ENCODE data around the gene SPATA31D1.
"Not testable (repeated sequence)": the region's sequence is repeated elsewhere in the genome, so short reads cannot be mapped to it uniquely, and the experiment has no call there.

The SPATA31D1 gene

GRCh38 chr9:81988472-81988871 lies at the start of gene SPATA31D1:
TSS of gene SPATA31D1 (plus strand) at chr9:81988772. CDS start at chr9:81988819, 47 bp downstream.
- DNase-seq = not testable (repeated sequence)

GRCh38 chr9:81943393-81943792 lies 45.2 kb upstream of the SPATA31D1 start, which contains the start of gene SPATA31D3:
TSS of gene SPATA31D3 (plus strand) at chr9:81943500. CDS start at chr9:81943586, 86 bp downstream.
- DNase-seq = not testable (repeated sequence)

DNA sequence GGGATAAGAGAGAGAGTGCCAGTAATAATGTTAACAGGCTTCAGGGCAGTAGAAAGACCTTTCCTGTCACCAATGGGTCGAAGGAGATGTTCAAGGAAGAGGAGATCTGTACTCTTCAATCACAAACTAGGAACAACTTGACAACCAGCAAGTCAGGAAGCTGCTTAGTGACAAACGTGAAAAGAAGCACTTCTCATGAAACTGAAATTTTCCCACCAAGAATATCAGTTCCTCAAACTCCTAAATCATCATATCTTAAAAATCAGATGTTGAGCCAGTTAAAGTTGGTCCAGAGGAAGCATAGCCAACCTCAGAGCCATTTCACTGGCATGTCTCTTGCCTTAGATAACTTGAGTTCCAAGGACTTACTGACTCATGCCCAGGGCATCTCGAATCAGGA lies 39.9 kb upstream of the SPATA31D1 start:
- not testable (repeated sequence) for DNase-seq

GRCh38 chr9:81953096-81953495 lies 35.5 kb upstream of the SPATA31D1 start:
- DNase-seq = no peak

GRCh38 chr9:81955625-81956024 lies 32.9 kb upstream of the SPATA31D1 start:
- no peak for DNase-seq

- no peak for DNase-seq
Measured at GRCh38 chr9:81964218-81965171, 24.1 kb upstream of the SPATA31D1 start.

- no peak for DNase-seq
Measured at GRCh38 chr9:81968026-81968425, 20.5 kb upstream of the SPATA31D1 start.

DNA sequence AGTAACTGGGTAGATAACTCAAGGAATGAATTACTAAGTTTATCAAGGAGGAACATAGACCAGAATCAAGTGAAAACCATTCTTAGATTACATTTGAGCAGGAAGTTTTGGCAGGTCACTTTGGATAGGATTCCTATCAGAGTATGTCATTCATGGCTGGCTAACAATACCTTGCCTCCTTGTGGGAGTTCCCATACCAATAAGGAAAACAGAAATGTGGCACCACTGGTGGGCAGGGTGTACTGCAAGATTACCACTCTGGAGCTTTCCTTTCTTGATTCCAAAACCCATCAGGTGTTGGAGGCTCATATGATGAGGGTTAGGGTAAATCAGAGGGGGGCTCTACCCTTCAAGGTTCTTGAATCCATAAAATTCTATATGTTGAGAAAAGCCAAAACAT lies 18.6 kb upstream of the SPATA31D1 start:
- no peak for DNase-seq

GRCh38 chr9:81971727-81972126 lies 16.8 kb upstream of the SPATA31D1 start:
- DNase-seq = no peak

- DNase-seq = no peak
Measured at GRCh38 chr9:81974764-81975163, 13.8 kb upstream of the SPATA31D1 start.

GRCh38 chr9:81976351-81976750 lies 12.2 kb upstream of the SPATA31D1 start:
- DNase-seq = no peak

- no peak for DNase-seq
Measured at GRCh38 chr9:81979196-81979595, 9.4 kb upstream of the SPATA31D1 start.

GRCh38 chr9:81980568-81980967 lies 8.0 kb upstream of the SPATA31D1 start:
- no peak for DNase-seq

DNA sequence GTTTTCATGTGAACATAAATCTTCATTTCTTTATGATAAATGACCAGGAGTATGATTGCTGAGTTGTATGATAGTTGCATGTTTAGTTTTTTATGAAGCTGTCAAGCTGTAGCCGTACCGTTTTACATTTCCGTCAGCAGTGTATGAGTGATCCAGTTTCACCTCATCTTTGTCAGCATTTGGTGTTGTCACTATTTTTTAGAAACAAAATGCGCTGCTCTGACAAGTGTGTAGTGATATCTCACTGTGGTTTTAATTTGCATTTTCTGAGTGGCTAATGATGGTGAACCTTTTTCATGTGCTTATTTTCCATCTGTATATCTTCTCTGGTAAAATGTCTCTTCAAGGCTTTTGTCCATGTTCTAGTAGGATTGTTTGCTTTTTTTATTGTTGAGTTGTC lies 6.7 kb upstream of the SPATA31D1 start:
- no peak for DNase-seq

- no peak for DNase-seq
Measured at GRCh38 chr9:81984928-81985327, 3.6 kb upstream of the SPATA31D1 start.

- no peak for DNase-seq
Measured at GRCh38 chr9:81986051-81986450, 2.5 kb upstream of the SPATA31D1 start.

- DNase-seq = no peak
Measured at GRCh38 chr9:81989700-81990099, 1.1 kb downstream of the SPATA31D1 start.

- no peak for DNase-seq
Measured at GRCh38 chr9:81993656-81994055, 5.1 kb downstream of the SPATA31D1 start.

- no peak for DNase-seq
Measured at GRCh38 chr9:81999806-82000205, 11.2 kb downstream of the SPATA31D1 start.

GRCh38 chr9:82010711-82011110 lies 22.1 kb downstream of the SPATA31D1 start:
- no peak for DNase-seq

- no peak for DNase-seq
Measured at GRCh38 chr9:82011133-82011532, 22.6 kb downstream of the SPATA31D1 start.

- no peak for DNase-seq
Measured at GRCh38 chr9:82012276-82012675, 23.7 kb downstream of the SPATA31D1 start.

DNA sequence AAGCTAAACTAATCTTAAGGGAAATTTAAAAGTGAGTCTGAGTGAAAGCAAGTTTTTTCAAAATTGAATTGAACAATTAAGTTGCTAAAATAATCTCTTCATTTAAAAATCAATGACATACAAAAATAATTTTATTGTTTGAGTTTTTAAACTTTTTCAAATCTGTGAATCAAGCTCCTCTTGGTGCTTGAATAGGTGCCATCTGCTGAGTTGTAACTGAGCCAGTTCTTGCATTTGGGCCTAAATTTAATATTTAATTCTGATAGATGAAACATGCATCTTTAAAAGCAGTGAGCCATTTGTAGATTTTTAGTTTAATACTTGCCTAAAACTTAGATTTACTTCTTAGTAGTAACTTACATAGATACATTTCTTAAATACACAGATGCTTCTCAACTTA lies 31.8 kb downstream of the SPATA31D1 start:
- no peak for DNase-seq

GRCh38 chr9:82021198-82021597 lies 32.6 kb downstream of the SPATA31D1 start:
- DNase-seq = no peak

DNA sequence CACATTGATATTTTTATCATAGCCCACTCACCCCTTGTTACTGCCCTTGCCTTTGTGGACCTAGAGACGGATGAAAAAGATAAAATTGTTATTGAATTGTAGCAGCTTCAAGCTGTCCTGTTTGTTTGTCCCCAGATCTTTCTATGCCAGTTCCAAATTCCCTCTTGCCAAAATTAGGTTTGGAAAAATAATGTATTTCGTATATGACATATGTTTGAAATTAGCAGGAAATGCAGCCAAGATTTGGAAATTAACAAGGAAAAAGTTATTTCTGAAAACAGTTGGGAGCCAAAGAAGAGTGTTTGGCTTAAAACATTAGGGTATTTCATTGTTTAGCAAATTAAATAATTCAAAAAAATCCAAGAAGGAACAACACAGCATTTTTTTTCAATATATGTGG lies 33.5 kb downstream of the SPATA31D1 start:
- no peak for DNase-seq

Measured in CD4-positive, alpha-beta T cell treated with Interleukin-1 beta for 1 hour (primary cell).